Measurements from ENCODE around the gene TBC1D2B. TPM values are rescaled to one million over a fixed set of nuclear protein-coding genes. Genes with fewer than 3 reads are reported as not detected.

TBC1D2B gene
- total and polyA plus RNA-seq, 2 donors (not counting 3 experiments of a cell fraction or from before 2014, with no cell fraction given): 30.8 to 46.1 TPM

GRCh38 chr15:78070049-78070700 is 7.3 kb downstream of the TBC1D2B start:
- Histone ChIP-seq H3K4me1 (ENCODE audit: control insufficient read depth, extremely low read depth, insufficient read depth, low read length) (peaks cover 61% of the 10 kb centered on the region), H4K20me1 (replicated peaks; ENCODE audit: control insufficient read depth, extremely low read depth, insufficient read depth, low read length) (no peaks in the 10 kb centered on the region), H3K27ac (ENCODE audit: insufficient read depth, low read depth, low read length) (peak overlapping the region; percentile 79), H3K4me2 (ENCODE audit: insufficient read depth, low read length) (peak overlapping the region; percentile 43), H3K9ac (replicated peaks; ENCODE audit: extremely low read depth, insufficient read depth, low read length) (no peak overlapping the region), H3K27me3 (ENCODE audit: control insufficient read depth in 2 of 2, insufficient read depth in 2 of 2, low read length in 2 of 2) (no peaks in the 10 kb centered on the region), H3K79me2 (ENCODE audit: control insufficient read depth, insufficient read depth, low read length) (peaks cover 94% of the 10 kb centered on the region), H3K9me1 (replicated peaks; ENCODE audit: control insufficient read depth, extremely low read depth, insufficient read depth, low read length) (no peaks in the 10 kb centered on the region), H3K36me3 (ENCODE audit: control insufficient read depth in 2 of 2, extremely low read depth in 1 of 2, insufficient read depth in 2 of 2, low read length in 2 of 2) (no peaks in the 10 kb centered on the region), H2AFZ (ENCODE audit: low read depth, low read length) (no peak overlapping the region), H3K9me3 (replicated peaks; ENCODE audit: control insufficient read depth, insufficient read depth, low read length) (no peaks in the 10 kb centered on the region), H3K4me3 (replicated peaks in 1 of 3; ENCODE audit: insufficient read depth in 1 of 3, low read depth in 1 of 3, low read length in 3 of 3) (no peak overlapping the region)
- TF ChIP-seq POLR2AphosphoS5 (IDR thresholded peaks at IDR 0.05; ENCODE audit: insufficient read depth, low read depth, low read length): no peak
- intact Hi-C loops (cut with micrococcal nuclease): no loop called here
- FAIRE-seq (peak; percentile 47), DNase-seq (ENCODE audit: low read depth, low spot score) (peak; percentile 35)
- ChIA-PET POLR2A (interaction anchor here (0.6 kb wide), 1 partner anchor 111 kb away, joined by 3 read pairs; no protein-coding TSS in a partner anchor), CTCF (interaction anchor here (0.6 to 3.8 kb wide), 9 partner anchors 11 to 65 kb away, joined by 3 to 25 read pairs (median 6); no protein-coding TSS in a partner anchor)
- dilution Hi-C loops (cut with MboI; ENCODE audit: extremely low pct_ligation_motif_present, low sequenced_read_pairs): no loop called here
- no TSS peak for BruUV-seq (replicated peaks)

DNA sequence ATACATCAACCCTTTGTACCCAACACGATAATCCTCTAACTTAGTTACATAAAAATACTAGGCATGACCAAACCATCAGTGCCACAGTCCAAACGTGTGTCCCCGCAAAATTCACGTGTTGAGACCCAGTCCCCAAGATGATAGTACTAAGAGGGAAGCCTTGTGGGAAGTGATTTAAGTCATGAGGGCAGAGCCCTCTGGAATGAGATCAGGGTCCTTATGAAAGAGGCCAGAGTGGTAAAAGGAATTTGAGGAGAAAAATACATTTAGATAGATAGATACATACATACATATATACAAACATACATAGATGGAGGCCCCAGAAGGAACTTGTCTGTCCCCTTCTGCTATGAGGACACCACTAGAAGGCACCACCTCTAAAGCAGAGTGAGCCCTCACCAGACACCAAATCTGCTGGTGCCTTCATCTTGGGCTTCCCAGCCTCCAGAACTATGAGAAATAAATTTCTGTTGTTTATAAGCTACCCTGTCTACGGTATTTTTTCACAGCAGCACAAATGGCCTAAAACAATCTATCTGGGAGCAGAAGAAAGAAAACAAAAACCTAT is 8.0 kb downstream of the TBC1D2B start:
- no peaks in the 10 kb centered on the region for H3K9me1 ChIP-seq (replicated peaks; ENCODE audit: control insufficient read depth, extremely low read depth, insufficient read depth, low read length)
- no peaks in the 10 kb centered on the region for H3K9me3 ChIP-seq (replicated peaks; ENCODE audit: control insufficient read depth, insufficient read depth, low read length)
- H3K4me1 ChIP-seq (ENCODE audit: control insufficient read depth, extremely low read depth, insufficient read depth, low read length): peaks cover 61% of the 10 kb centered on the region
- dilution Hi-C loops (cut with MboI; ENCODE audit: extremely low pct_ligation_motif_present, low sequenced_read_pairs): no loop called here
- H3K9ac ChIP-seq (replicated peaks; ENCODE audit: extremely low read depth, insufficient read depth, low read length): peak overlapping the region; percentile 19
- no peaks in the 10 kb centered on the region for H3K36me3 ChIP-seq (ENCODE audit: control insufficient read depth in 2 of 2, extremely low read depth in 1 of 2, insufficient read depth in 2 of 2, low read length in 2 of 2)
- H4K20me1 ChIP-seq (replicated peaks; ENCODE audit: control insufficient read depth, extremely low read depth, insufficient read depth, low read length): no peaks in the 10 kb centered on the region
- intact Hi-C loops (cut with micrococcal nuclease): loop anchor here (1.0 to 2.0 kb wide), 2 partner anchors 8 to 35 kb away; partner anchors contain the start of gene TBC1D2B
- TF ChIP-seq EZH2 (IDR thresholded peaks at IDR 0.05; ENCODE audit: borderline replicate concordance, low read depth, low read length, severe bottlenecking): no peak
- no peak for TF ChIP-seq POLR2AphosphoS5 (IDR thresholded peaks at IDR 0.05; ENCODE audit: insufficient read depth, low read depth, low read length)
- no peak for TF ChIP-seq MYC (IDR thresholded peaks at IDR 0.05; ENCODE audit: low read depth, low read length)
- no peak for TF ChIP-seq JUN (IDR thresholded peaks at IDR 0.05; ENCODE audit: borderline replicate concordance, insufficient read depth, insufficient read length, low read depth)
- TF ChIP-seq, protein P1, sequence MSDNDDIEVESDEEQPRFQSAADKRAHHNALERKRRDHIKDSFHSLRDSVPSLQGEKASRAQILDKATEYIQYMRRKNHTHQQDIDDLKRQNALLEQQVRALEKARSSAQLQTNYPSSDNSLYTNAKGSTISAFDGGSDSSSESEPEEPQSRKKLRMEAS (IDR thresholded peaks at IDR 0.05; ENCODE audit: insufficient read depth, insufficient read length): no peak
- TF ChIP-seq CTCF (IDR thresholded peaks at IDR 0.05; ENCODE audit: extremely low read depth in 1 of 2, insufficient read depth in 1 of 2, low read depth in 1 of 2, low read length in 2 of 2): no peak
- no peak for TF ChIP-seq POLR2A (IDR thresholded peaks at IDR 0.05; ENCODE audit: low read depth, low read length)
- TF ChIP-seq FOS (IDR thresholded peaks at IDR 0.05; ENCODE audit: borderline replicate concordance, insufficient read depth, low read length): no peak
- TF ChIP-seq GATA2 (IDR thresholded peaks at IDR 0.05; ENCODE audit: insufficient read depth, insufficient read length, low read depth, low read length): no peak
- peak overlapping the region; percentile 43 for H3K4me2 ChIP-seq (ENCODE audit: insufficient read depth, low read length)
- BruUV-seq (replicated peaks): TSS peak; percentile 79
- peak overlapping the region; percentile 15 for H2AFZ ChIP-seq (ENCODE audit: low read depth, low read length)
- no peaks in the 10 kb centered on the region for H3K27me3 ChIP-seq (ENCODE audit: control insufficient read depth in 2 of 2, insufficient read depth in 2 of 2, low read length in 2 of 2)
- H3K27ac ChIP-seq (ENCODE audit: insufficient read depth, low read depth, low read length): peak overlapping the region; percentile 79
- DNase-seq (ENCODE audit: low read depth, low spot score): no peak
- H3K79me2 ChIP-seq (ENCODE audit: control insufficient read depth, insufficient read depth, low read length): peaks cover 93% of the 10 kb centered on the region
- ChIA-PET CTCF (interaction anchor here (0.6 to 3.8 kb wide), 9 partner anchors 10 to 65 kb away, joined by 3 to 25 read pairs (median 6); no protein-coding TSS in a partner anchor), POLR2A (no interaction called here)
- H3K4me3 ChIP-seq (replicated peaks in 1 of 3; ENCODE audit: insufficient read depth in 1 of 3, low read depth in 1 of 3, low read length in 3 of 3): no peak overlapping the region
- no peak for FAIRE-seq

Measured in endothelial cell of umbilical vein (primary cell).